ENCODE results near the gene TAF6.

TAF6 gene

DNA sequence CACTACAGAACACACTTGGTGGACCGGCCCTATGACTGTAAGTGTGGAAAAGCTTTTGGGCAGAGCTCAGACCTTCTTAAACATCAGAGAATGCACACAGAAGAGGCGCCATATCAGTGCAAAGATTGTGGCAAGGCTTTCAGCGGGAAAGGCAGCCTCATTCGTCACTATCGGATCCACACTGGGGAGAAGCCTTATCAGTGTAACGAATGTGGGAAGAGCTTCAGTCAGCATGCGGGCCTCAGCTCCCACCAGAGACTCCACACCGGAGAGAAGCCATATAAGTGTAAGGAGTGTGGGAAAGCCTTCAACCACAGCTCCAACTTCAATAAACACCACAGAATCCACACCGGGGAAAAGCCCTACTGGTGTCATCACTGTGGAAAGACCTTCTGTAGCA lies 55.0 kb downstream of the TAF6 start:
- no peak for DNase-seq

DNA sequence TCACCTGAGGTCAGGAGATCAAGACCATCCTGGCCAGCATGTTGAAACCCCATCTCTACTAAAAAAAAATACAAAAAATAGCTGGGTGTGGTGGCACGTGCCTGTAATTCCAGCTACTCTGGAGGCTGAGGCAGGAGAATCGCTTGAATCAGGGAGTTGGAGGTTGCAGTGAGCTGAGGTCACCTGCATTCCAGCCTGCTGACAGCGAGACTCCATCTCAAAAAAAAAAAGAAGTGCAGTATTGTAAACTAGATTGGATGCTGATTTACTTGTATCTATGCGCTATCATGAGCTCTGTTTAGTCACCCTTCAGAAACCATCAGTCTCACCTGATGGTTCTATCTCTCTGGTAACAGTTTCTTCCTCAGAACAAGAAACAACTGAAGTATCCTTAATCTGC lies 55.8 kb downstream of the TAF6 start:
- no peak for DNase-seq

DNA sequence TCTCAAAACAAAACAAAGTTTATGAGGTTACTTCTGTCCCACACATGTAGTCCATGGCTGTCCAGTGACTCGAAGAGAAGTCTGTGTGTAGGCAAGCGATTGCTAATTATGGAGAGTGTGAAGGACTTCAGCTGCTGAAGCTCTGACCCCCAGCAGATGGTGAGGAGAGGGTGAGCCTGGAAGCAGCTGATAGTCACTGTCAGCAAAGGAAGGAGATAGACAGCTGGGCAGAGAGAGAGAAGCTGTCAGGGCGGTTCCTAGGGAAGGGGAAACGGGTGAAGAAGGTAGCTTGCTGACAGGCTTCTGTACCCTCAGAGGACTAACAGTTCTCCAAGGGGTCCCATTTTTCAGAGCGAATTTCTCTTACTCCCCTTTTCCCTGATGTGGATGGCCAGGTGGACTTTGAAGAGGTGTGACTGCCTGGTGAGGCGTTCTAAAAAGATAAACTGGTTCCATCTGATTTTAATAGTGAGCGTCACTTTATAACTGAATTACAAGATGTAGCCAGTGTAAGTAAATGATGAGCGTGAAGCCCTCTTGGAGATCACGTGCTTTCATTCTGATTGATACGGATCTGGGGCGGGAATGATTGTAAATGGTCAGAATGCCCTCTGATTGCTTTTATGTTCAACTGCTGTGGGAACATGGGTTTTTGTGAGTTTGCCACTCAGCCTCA lies 57.5 kb downstream of the TAF6 start:
- DNase-seq, result no peak

DNA sequence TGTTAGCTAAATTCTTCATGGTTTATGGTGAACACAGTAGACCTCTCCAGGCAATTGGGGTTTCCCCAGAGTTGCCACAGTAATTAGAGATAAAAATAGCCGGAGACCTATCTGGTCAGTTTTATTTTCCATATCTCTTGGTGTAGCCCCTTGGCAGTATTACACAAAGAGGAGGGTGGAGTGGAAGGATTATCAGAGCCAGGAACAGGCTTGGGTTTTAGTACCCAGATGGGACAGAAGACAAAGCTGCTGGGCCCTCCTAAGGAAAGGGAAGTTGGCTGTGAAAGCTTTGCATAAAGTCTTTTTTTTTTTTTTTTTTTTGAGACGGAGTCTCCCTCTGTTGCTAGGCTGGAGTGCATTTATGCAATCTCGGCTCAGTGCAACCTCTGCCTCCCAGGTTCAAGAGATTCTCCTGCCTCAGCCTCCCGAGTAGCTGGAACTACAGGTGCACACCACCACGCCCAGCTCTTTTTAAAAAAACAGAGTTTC lies 59.9 kb downstream of the TAF6 start:
- no peak for DNase-seq

All from SHP77 treated with DMSO at 0.1 percent for 48 hours (cell line).